ENCODE data around the gene INAFM2.

INAFM2 gene

DNA sequence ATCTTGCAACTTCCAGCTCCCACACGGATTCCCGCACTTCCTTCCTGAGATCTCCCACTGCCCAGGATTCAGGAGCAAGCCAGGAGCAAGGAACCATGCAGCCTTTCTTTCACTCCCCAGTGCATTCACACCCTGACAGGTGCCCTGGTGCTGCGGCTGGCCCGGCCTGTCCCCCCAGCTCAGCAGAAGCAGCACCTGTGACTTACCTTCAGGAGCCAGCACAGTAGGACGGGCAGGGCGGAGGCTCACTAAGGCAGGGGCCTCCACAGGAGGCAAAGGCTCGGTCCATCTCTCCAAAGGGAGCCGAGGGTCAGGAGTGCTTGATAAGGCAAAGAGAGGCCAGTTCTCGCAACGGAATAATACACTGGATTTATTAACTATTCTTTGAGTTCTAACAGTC, 45.5 kb upstream of the INAFM2 start:
- TF ChIP-seq, protein P1, sequence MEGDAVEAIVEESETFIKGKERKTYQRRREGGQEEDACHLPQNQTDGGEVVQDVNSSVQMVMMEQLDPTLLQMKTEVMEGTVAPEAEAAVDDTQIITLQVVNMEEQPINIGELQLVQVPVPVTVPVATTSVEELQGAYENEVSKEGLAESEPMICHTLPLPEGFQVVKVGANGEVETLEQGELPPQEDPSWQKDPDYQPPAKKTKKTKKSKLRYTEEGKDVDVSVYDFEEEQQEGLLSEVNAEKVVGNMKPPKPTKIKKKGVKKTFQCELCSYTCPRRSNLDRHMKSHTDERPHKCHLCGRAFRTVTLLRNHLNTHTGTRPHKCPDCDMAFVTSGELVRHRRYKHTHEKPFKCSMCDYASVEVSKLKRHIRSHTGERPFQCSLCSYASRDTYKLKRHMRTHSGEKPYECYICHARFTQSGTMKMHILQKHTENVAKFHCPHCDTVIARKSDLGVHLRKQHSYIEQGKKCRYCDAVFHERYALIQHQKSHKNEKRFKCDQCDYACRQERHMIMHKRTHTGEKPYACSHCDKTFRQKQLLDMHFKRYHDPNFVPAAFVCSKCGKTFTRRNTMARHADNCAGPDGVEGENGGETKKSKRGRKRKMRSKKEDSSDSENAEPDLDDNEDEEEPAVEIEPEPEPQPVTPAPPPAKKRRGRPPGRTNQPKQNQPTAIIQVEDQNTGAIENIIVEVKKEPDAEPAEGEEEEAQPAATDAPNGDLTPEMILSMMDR (IDR thresholded peaks at IDR 0.05; ENCODE audit: low read depth, low read length, missing control alignments) = no peak
- H3K4me3 ChIP-seq (ENCODE audit: low read depth, low read length) = no peak overlapping the region
- no peak for DNase-seq (ENCODE audit: low read depth)

DNA sequence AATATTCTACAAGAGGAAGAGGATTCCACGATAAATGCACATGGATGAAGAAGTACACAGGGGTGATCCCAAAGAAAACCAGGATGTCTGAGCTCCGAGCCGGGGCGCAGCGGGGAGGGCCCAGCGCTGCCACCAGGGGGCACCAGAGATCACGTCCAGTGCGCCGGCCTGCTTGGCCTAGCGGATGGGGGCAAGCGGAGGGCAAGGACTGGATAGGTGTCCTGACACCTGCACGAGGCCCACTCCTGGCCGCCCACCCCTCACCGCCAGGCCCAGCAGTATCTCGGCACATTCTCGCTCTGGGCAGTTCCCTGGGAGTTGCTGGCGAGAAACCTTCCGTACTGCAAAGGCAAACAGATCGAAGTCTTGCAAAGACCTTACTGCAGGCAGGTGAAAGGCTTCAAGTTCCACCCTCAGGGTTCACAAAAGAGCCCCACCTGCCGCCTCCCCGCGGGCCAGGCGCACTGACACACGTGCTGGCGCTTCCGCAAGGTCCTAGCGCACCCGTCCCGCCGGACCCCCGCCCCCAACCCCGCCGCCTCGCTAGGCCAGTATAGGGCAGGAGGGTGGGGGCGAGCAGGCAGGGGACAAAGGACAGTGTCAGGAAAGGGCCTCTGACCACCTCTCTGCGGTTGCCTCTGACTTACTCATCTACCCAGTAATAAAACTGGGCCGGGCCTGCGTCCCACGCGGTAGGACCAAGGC, 43.9 kb upstream of the INAFM2 start:
- no peak overlapping the region for H3K4me3 ChIP-seq (ENCODE audit: low read depth, low read length)
- no peak for DNase-seq (ENCODE audit: low read depth)
- TF ChIP-seq, protein P1 (IDR thresholded peaks at IDR 0.05; ENCODE audit: low read depth, low read length, missing control alignments) = peak; percentile 89

DNA sequence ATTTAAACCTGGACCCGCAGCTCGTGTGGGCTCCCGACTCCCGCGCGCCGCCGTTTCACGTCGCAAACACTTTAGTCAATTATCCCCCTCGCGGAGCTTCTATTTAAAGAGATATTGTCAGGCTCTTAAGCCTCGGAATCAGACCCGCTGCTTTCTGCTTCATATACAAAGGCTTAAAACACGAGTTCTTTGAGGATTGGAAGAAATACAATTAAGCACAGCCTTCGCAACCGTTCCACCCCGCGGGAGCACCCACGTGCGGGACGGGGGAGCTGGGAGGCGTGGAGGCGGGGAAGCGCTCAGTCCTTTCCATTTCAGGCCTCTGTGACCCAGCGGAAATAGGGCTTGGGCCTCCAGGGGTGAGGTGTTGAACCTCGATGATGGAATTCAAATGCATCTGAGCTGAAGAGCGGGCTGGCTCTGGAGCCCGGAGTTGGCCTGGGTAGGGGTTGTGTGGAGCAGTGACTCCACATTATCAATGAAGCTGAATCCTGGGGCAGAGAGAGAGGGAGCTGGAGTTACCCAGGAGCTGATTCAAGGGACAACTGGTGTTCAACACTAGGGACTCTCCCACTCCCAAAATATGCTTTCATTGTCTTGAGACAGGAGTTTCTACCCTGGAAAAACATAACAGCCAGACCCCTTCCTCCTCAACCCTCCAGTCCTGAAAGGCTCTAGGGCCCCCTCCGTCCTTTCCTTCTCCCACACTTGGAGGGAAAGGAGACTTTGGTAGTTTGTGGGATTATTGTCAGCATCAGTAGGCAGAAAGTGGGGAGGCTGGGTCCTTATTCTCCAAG, 43.0 kb upstream of the INAFM2 start:
- no peak overlapping the region for H3K4me3 ChIP-seq (ENCODE audit: low read depth, low read length)
- DNase-seq (ENCODE audit: low read depth) = no peak

DNA sequence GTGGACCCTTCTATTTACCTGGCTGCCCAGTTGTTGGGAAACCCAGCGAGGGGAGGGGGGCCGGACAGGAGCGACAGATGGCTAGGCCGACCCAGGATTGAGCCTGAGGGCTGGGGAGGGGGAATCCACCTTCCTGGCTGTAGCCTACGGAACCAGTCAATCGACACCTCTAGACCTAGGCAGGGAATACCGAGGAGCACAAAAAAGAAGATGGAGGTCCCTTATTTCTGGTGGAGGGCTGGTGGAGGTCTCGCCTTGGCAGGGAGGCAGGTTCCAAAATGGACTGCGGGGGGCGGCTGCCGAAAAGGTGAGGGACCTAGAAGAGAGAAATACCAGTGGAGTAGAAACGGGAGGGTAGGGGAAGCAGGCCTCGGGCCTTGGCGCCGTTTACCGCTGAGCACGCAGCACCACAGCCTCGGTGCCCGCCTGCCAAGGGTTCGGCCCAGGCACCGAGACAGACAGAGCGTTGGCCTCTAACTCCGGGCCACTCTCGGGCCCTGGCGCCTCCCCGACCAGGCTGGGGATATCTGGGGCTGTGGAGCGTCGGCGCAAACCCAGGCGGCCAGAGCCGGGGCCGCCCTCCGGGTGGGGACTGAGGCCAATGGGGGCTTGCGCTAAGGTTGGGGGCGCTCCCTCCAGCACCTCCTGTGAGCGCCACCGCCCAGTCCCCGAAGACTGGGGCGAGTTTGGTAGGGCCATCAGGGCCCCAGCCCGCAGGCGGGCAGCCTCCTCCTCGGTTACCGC, 42.3 kb upstream of the INAFM2 start:
- TF ChIP-seq, protein P1 (IDR thresholded peaks at IDR 0.05; ENCODE audit: low read depth, low read length, missing control alignments) = no peak
- DNase-seq (ENCODE audit: low read depth) = no peak
- H3K4me3 ChIP-seq (ENCODE audit: low read depth, low read length) = no peak overlapping the region

More for the DNA sequence above, 43.0 kb upstream of the INAFM2 start:
- TF ChIP-seq, protein P1 (IDR thresholded peaks at IDR 0.05; ENCODE audit: low read depth, low read length, missing control alignments) = no peak

DNA sequence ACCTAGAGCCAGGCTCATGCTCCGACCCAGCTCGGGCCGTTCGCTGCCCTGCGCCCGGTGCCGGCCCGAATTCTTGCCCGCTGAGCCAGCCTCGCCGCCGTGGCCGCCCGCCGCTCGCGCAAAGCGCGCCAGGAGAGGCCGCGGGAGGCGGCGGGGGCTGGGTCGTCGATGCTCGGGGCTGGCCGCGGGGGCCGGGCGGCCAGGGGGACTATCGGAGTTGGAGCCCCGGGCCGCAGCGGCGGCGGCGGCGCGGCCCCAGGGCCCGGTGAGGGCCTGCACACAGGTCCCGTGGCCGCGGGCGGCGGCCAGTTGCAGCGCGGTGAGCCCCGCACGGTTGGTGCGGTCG, 41.7 kb upstream of the INAFM2 start:
- TF ChIP-seq, protein P1 (IDR thresholded peaks at IDR 0.05; ENCODE audit: low read depth, low read length, missing control alignments) = no peak
- H3K4me3 ChIP-seq (ENCODE audit: low read depth, low read length) = peak overlapping the region; percentile 51
- DNase-seq (ENCODE audit: low read depth) = no peak

DNA sequence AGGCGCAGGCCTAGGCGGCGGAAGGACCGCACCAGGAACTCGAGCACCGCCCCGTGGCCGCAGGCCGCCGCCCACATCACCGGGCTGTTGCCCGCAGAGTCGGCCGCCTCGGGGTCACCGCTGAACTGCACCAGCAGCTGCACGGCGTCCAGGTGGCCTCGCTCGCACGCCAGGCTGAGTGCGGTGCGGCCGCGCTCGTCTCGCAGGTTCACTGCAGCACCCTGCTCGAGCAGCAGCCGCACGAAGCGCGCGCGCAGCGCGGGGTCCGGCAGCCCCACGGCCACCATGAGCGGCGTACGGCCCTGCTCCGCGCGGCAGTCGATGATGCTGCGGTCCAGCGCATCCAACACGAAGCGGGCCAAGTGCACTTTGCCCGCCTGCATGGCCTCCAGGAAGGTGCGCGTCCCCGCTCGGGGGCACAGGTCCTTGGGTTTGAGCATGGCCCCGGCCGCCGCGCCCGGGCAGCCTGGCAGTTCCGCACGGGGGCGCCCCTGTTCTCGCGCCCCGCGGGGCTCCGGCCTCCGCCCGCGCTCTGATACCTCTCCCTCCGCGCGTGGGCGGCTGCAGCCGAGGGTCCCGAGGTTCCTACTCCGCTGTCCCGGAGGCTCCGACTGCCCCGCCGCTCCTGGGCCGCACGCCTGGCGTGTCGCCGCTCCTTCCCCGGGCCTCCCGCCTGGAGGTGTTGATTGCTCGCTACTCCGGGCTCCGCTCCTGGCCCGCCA, 41.2 kb upstream of the INAFM2 start:
- TF ChIP-seq, protein P1 (IDR thresholded peaks at IDR 0.05; ENCODE audit: low read depth, low read length, missing control alignments) = peak; percentile 40
- DNase-seq (ENCODE audit: low read depth) = no peak
- H3K4me3 ChIP-seq (ENCODE audit: low read depth, low read length) = peak overlapping the region; percentile 51

Data from GM12864 (cell line).